Panc1 (cell line): Measurements from ENCODE around the gene PCSK5. TPM values are rescaled to one million over a fixed set of nuclear protein-coding genes. Genes with fewer than 3 reads are reported as not detected.

Source experiments
- ATAC-seq: fragments of 200-7000 bp; cut with Tn5 transposase; 2 replicates; pipeline ENCODE4 v1.9.1; 2020; ENCODE audit warnings: mild to moderate bottlenecking, moderate library complexity
- BruUV-seq: library from RNA; stranded (reverse); fragments of 400-500 nt; replicated peaks from 2 replicates; lab custom pipeline; 2021; lab: Mats Ljungman, UMichigan
- CTCF ChIA-PET: fragments of 300-600 bp; sonication (Branson Sonifier 250); formaldehyde crosslinking; loops from one replicate; lab custom pipeline; 2022; ENCODE audit warnings: antibody characterized with exemption; lab: Charles Lee
- POLR2A ChIA-PET: fragments of 300-600 bp; sonication (Branson Sonifier 250); formaldehyde crosslinking; loops from one replicate; lab custom pipeline; 2022; ENCODE audit warnings: antibody characterized with exemption; lab: Charles Lee
- DNase-seq: peaks from one replicate; pipeline ENCODE4 v3.0.0-alpha.2; 2010; ENCODE audit warnings: low read depth, low spot score
- H3K27ac ChIP-seq: 2 replicates; pipeline ENCODE4 v1.5.1; 2011; ENCODE audit warnings: mild to moderate bottlenecking, low read length, inconsistent platforms
- H3K27me3 ChIP-seq: fragments of 200-500 bp; sonication (Bioruptor generic); 2 replicates; pipeline ENCODE4 v1.6.0; 2014; ENCODE audit warnings: low read length, inconsistent platforms; ENCODE audit not compliant: control insufficient read depth, insufficient read depth
- H3K36me3 ChIP-seq: fragments of 200-500 bp; sonication (Bioruptor generic); 2 replicates; pipeline ENCODE4 v1.5.1; 2014; ENCODE audit warnings: inconsistent platforms, mild to moderate bottlenecking, low read length, moderate library complexity; ENCODE audit not compliant: control insufficient read depth, insufficient read depth
- H3K4me1 ChIP-seq: 2 replicates; pipeline ENCODE4 v1.5.1; 2011; ENCODE audit warnings: inconsistent platforms, mild to moderate bottlenecking, low read length, moderate library complexity; ENCODE audit not compliant: control insufficient read depth, insufficient read depth
- H3K4me3 ChIP-seq, 2 experiments: 2 replicates each; pipeline ENCODE4 v1.5.1; 2011 to 2012; ENCODE audit warnings: low read depth in 2 of 2, low read length in 2 of 2, mild to moderate bottlenecking in 2 of 2, inconsistent platforms in 1 of 2, moderate library complexity in 1 of 2
- H3K9me3 ChIP-seq: fragments of 200-500 bp; sonication (Bioruptor generic); 2 replicates; pipeline ENCODE4 v1.5.1; 2014; ENCODE audit warnings: low read depth, mild to moderate bottlenecking, inconsistent platforms, low read length, moderate library complexity; ENCODE audit not compliant: control insufficient read depth, insufficient read depth
- CTCF ChIP-seq: fragments of 450-650 bp; IDR thresholded peaks from 2 replicates; pipeline ENCODE4 v1.5.1; 2017; ENCODE audit warnings: mild to moderate bottlenecking
- POLR2AphosphoS5 ChIP-seq: IDR thresholded peaks from 2 replicates; pipeline ENCODE4 v1.6.1; 2012; ENCODE audit warnings: mild to moderate bottlenecking, low read depth, low read length, moderate library complexity
- REST ChIP-seq, 2 experiments: IDR thresholded peaks; 2 replicates each; pipeline ENCODE4 v1.6.1; 2011 to 2012; ENCODE audit warnings: low read depth in 2 of 2, control low read depth in 1 of 2, low read length in 1 of 2, mild to moderate bottlenecking in 1 of 2, moderate library complexity in 1 of 2; ENCODE audit not compliant: insufficient read depth in 1 of 2
- SIN3A ChIP-seq: IDR thresholded peaks from 2 replicates; pipeline ENCODE4 v1.6.1; 2012; ENCODE audit warnings: low read depth, mild to moderate bottlenecking, low read length, moderate library complexity, borderline replicate concordance; ENCODE audit not compliant: insufficient read depth
- TCF7L2 ChIP-seq: IDR thresholded peaks from 2 replicates; pipeline ENCODE4 v1.6.1; 2011; ENCODE audit warnings: mild to moderate bottlenecking, low read depth, low read length, inconsistent platforms
- in situ Hi-C: cut with HindIII; loops from 2 replicates; pipeline ENCODE4 v1.10.0; 2016; ENCODE audit warnings: low sequenced_read_pairs, low pct_unique_long_range_greater_than_20kb
- intact Hi-C: fragments of 100-400 bp; cut with micrococcal nuclease; formaldehyde crosslinking; loops from one replicate; pipeline ENCODE4 v1.10.0; 2022; ENCODE audit not compliant: unreplicated experiment
- total RNA-seq: library from RNA; stranded (reverse); gene quantifications from one replicate; pipeline ENCODE4 v1.2.1, GENCODE V29; 2021; ENCODE audit not compliant: unreplicated experiment

PCSK5 gene
- total RNA-seq, 1 experiment from 2014 or later = 0.21 TPM

- in situ Hi-C loops = no loop called here
- DNase-seq (no peak), ATAC-seq (no peak)
- H3K27ac ChIP-seq = no peak overlapping the region
- BruUV-seq = no TSS peak
- no peaks in the 10 kb centered on the region for H3K36me3 ChIP-seq
- ChIA-PET POLR2A (no interaction called here), CTCF (no interaction called here)
- TF ChIP-seq TCF7L2 (no peak), POLR2AphosphoS5 (no peak), REST (IDR thresholded peaks at IDR 0.05; ENCODE audit: insufficient read depth in 1 of 2, low read depth in 2 of 2, low read length in 1 of 2) (no peak), SIN3A (no peak), CTCF (no peak)
- intact Hi-C loops = no loop called here
- H3K4me1 ChIP-seq = no peaks in the 10 kb centered on the region
- no peaks in the 10 kb centered on the region for H3K27me3 ChIP-seq
- H3K4me3 ChIP-seq = no peak overlapping the region
- H3K9me3 ChIP-seq = no peaks in the 10 kb centered on the region
Observed at GRCh38 chr9:75909776-75910175, 19.3 kb downstream of the PCSK5 start.

DNA sequence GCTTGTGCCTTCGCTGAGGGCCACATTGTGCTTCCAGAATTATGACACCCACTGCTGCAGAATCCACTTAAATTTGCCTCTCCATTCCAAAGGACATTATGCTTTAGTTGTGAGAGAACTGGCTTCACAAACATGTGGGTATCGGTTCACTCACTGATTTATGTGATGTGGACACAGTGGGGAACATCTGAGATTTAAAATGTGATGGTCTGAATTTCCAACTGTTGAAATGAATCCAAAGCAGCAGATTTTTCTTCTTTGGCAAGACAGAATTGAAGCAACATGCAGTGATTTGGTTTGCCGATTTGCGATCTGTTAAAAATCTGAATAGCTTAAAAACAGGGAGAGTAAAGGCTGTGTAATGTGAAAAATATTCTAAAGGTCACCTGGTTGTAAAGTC lies 20.3 kb downstream of the PCSK5 start:
- ATAC-seq = no peak
- intact Hi-C loops = no loop called here

More for the DNA sequence above, 20.3 kb downstream of the PCSK5 start:
- ChIA-PET POLR2A (no interaction called here), CTCF (no interaction called here)
- Histone ChIP-seq H3K4me1 (no peaks in the 10 kb centered on the region), H3K4me3 (no peak overlapping the region), H3K27me3 (no peaks in the 10 kb centered on the region), H3K36me3 (no peaks in the 10 kb centered on the region), H3K27ac (no peak overlapping the region), H3K9me3 (no peaks in the 10 kb centered on the region)
- no TSS peak for BruUV-seq
- DNase-seq = no peak
- TF ChIP-seq CTCF (no peak), TCF7L2 (no peak), SIN3A (no peak), POLR2AphosphoS5 (no peak)
- in situ Hi-C loops = no loop called here
